Upper lobe of right lung (tissue), 1 donor: ENCODE results near the gene PI4K2A. TPM values are rescaled to one million over a fixed set of nuclear protein-coding genes. Genes with fewer than 3 reads are reported as not detected.

Experiments used
- ATAC-seq: fragments of 200-7000 bp; cut with Tn5 transposase; one replicate; pipeline ENCODE4 v1.9.1; 2020; ENCODE audit warnings: mild to moderate bottlenecking, moderate library complexity
- DNase-seq: peaks from one replicate; pipeline ENCODE4 v3.0.0-alpha.2; 2020
- H3K27ac ChIP-seq: fragments of 200-600 bp; one replicate; pipeline ENCODE4 v1.8.0; 2022
- H3K27me3 ChIP-seq: fragments of 200-600 bp; one replicate; pipeline ENCODE4 v1.8.0; 2022; ENCODE audit warnings: mild to moderate bottlenecking
- H3K36me3 ChIP-seq: fragments of 200-600 bp; one replicate; pipeline ENCODE4 v1.8.0; 2022
- H3K4me1 ChIP-seq: fragments of 200-600 bp; one replicate; pipeline ENCODE4 v1.8.0; 2022
- H3K4me3 ChIP-seq: fragments of 200-600 bp; one replicate; pipeline ENCODE4 v1.8.0; 2022; ENCODE audit warnings: mild to moderate bottlenecking
- H3K9me3 ChIP-seq: fragments of 200-600 bp; one replicate; pipeline ENCODE4 v1.8.0; 2022
- intact Hi-C: fragments of 100-400 bp; cut with DNase I; formaldehyde crosslinking; loops from one replicate; pipeline ENCODE4 v1.11.0; 2022
- total RNA-seq: library from RNA; stranded (reverse); fragmentation: NEBNext Ultra II Directional; extraction: Animal tissue kit (Norgen Biotek cat#: 25700); gene quantifications from one replicate; pipeline ENCODE4 v1.2.1, GENCODE V29; 2021
- TF ChIP-seq, protein P1 (sequence below): fragments of 200-600 bp; IDR thresholded peaks from one replicate; pipeline ENCODE4 v1.8.0; 2022; ENCODE audit warnings: antibody characterized with exemption
- donor health status: DM: no; HTN: yes; CAD: no; lungs with severe emphysema.

PI4K2A gene
- total RNA-seq, 1 donor from 2014 or later = 28.3 TPM

DNA sequence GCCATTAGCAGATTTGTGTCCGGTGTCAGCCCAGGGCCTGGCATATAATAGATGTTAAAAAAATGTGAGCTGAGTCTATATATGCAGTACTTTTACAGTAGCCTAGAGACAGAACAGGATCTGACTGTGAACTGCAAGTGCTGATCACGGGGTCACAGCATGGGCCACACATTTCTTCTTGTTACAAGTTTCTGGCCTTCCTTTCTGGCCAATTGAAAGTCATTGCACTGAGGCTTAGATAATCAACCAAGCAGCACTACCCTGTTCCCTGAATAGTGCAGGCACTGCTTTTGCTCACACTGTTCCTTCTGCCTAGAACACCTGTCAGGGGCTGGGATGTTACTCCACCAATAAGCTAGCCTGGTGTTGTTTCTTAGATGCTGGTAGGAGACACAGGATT, 67.7 kb downstream of the PI4K2A start:
- no peak for ATAC-seq
- Histone ChIP-seq H3K9me3 (no peaks in the 10 kb centered on the region), H3K27ac (no peak overlapping the region), H3K27me3 (no peaks in the 10 kb centered on the region), H3K4me1 (peaks cover 6% of the 10 kb centered on the region), H3K4me3 (no peak overlapping the region), H3K36me3 (no peaks in the 10 kb centered on the region)
- DNase-seq = no peak
- TF ChIP-seq, protein P1, sequence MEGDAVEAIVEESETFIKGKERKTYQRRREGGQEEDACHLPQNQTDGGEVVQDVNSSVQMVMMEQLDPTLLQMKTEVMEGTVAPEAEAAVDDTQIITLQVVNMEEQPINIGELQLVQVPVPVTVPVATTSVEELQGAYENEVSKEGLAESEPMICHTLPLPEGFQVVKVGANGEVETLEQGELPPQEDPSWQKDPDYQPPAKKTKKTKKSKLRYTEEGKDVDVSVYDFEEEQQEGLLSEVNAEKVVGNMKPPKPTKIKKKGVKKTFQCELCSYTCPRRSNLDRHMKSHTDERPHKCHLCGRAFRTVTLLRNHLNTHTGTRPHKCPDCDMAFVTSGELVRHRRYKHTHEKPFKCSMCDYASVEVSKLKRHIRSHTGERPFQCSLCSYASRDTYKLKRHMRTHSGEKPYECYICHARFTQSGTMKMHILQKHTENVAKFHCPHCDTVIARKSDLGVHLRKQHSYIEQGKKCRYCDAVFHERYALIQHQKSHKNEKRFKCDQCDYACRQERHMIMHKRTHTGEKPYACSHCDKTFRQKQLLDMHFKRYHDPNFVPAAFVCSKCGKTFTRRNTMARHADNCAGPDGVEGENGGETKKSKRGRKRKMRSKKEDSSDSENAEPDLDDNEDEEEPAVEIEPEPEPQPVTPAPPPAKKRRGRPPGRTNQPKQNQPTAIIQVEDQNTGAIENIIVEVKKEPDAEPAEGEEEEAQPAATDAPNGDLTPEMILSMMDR = no peak
- intact Hi-C loops = no loop called here

DNA sequence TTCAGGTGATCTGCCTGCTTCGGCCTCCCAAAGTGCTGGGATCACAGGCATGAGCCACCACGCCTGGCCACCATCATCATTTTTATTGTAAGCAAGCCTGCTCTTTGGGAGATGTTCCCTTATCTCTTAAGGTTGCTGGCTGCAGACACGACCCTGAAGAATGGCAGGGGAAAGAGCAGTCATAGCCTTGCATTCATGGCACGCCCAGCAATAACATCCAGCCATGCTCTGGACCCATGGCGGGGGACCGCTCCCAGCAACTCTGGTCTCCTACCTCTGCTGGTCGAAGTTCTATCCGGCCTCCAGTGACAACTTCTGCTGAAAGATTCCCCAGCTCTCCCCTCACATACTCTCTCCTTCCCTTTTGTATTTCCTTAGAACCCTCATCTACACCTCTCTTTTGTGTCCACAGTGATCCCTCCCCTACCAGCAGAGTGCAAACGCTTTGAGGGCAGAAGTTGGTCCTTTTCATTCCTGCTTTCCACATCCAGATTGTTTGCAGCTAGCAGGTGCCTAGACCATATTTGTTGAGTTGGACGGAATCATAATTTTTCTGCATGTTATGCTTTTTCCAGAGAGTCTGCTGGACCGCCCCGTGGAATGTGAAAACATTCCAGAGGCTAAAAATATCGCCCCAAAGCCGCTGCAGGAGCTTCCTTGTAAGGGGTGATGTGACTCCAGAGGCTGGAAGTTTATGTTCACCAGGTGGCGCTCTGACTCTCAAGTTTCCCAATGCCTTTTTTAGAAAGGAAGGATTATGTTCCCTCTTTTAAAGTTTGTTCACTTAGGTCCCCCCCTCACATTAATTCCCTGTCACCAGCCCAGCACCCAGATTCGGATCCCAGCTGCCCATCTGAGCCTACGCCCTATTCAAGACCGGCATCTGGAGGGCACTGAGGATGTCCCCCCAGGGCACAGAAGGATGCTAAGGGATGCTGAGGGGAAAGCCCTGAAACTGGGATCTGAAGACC, 68.8 kb downstream of the PI4K2A start:
- TF ChIP-seq, protein P1 = peak; percentile 69
- no peak for DNase-seq
- H3K4me1 ChIP-seq = peaks cover 7% of the 10 kb centered on the region
- peak; percentile 38 for ATAC-seq
- no peak overlapping the region for H3K27ac ChIP-seq
- intact Hi-C loops = no loop called here
- H3K36me3 ChIP-seq = no peaks in the 10 kb centered on the region
- no peaks in the 10 kb centered on the region for H3K27me3 ChIP-seq
- H3K4me3 ChIP-seq = no peak overlapping the region
- no peaks in the 10 kb centered on the region for H3K9me3 ChIP-seq

DNA sequence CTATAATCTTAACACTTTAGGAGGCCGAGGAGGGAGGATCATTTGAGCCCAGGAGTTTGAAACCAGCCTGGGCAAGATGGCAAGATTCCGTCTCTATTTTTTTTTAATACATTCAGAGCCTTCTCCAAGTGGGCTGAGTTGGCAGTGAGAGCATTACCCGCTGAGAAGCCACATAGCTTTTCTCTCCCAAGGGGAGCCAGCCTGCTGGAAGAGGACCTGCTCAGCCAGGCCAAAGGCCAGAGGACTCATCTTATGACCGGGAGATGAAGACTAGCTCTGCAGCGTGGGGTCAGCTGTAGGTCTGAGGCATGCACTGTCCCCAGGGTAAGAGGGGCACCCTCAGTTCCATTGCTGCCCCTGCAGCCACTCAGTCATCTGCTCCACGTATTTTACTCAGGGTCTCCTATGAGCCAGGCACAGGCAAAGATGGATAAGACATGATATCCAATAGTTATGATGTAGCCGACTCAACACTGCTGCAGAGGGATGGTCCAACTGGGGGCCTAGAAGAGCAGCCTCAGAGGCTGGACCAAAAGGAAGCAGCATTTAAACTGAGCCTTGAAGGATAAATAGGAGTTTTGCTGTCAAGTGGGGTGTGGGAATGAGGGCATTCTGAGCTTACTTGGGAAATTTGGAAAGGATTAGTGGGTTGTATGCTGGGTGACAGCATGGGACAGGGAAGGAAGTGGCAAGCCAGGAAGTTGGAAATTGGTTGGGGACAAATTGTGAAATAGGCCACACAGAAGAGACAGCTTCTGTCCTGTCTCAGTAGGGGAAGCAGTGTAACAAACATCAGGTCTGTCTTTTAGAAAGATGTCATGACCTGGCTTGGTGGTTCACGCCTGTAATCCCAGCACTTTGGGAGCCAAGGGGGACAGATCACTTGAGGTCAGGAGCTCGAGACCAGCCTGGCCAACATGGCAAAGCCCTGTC, 71.4 kb downstream of the PI4K2A start:
- Histone ChIP-seq H3K4me3 (no peak overlapping the region), H3K36me3 (peaks cover 4% of the 10 kb centered on the region), H3K4me1 (peaks cover 26% of the 10 kb centered on the region), H3K27ac (no peak overlapping the region), H3K27me3 (no peaks in the 10 kb centered on the region), H3K9me3 (no peaks in the 10 kb centered on the region)
- DNase-seq (no peak), ATAC-seq (no peak)
- intact Hi-C loops = no loop called here
- TF ChIP-seq, protein P1 = no peak

DNA sequence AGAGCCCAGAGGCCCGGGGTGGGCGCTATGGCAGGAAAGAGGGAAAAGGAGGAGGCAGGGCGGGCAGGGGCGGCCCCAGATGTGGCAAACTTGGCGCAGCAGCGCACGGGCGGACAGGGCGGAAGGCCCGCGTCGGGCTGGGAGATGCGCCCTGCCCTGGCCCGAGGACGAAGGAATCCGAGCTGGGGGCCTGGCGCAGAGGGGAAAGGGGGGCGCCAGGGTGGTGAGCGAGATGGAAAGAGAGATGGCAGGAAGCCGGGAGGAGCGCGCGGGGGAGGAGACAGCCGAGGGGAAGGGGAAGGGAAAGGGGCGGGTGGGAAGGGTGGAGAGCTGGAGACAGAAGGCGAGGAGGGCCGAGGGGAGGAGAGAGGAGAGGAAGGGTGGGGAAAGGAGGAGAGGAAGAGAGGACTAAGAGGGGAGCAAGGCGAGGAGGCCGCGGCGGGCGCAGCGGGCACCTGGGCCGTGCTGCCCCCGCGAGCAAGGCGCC, 72.9 kb downstream of the PI4K2A start, which contains the start of gene MARVELD1:
TSS of gene MARVELD1 (plus strand) at position 392 of the 487 bp plus-strand sequence. CDS start 147 bp downstream, outside the sequence.
- peak within 1 kb of the TSS; percentile 75 for H3K4me3 ChIP-seq
- intact Hi-C loops = no loop called here
- H3K27ac ChIP-seq = peak within 1 kb of the TSS; percentile 95
- TF ChIP-seq, protein P1 = no peak
- peaks cover 14% of the 10 kb centered on the region for H3K36me3 ChIP-seq
- H3K4me1 ChIP-seq = peaks cover 35% of the 10 kb centered on the region
- H3K27me3 ChIP-seq = no peaks in the 10 kb centered on the region
- H3K9me3 ChIP-seq = no peaks in the 10 kb centered on the region
- DNase-seq (peak; percentile 84), ATAC-seq (peak; percentile 33)

- peaks cover 14% of the 10 kb centered on the region for H3K36me3 ChIP-seq
- ATAC-seq = peak; percentile 69
- peak overlapping the region; percentile 75 for H3K4me3 ChIP-seq
- intact Hi-C loops = no loop called here
- peak overlapping the region; percentile 95 for H3K27ac ChIP-seq
- TF ChIP-seq, protein P1 = peak; percentile 29
- no peaks in the 10 kb centered on the region for H3K27me3 ChIP-seq
- no peak for DNase-seq
- H3K4me1 ChIP-seq = peaks cover 41% of the 10 kb centered on the region
- no peaks in the 10 kb centered on the region for H3K9me3 ChIP-seq
Observed at GRCh38 chr10:97713826-97714400, 73.4 kb downstream of the PI4K2A start.
